IPS-20b (cell line): ENCODE data around the gene TRIM52.

Experiments used
- H3K27ac ChIP-seq: one replicate; pipeline ENCODE4 v1.5.1; 2013; ENCODE audit warnings: low read length
- H3K27me3 ChIP-seq: 2 replicates; pipeline ENCODE4 v1.6.1; 2013; ENCODE audit warnings: mild to moderate bottlenecking, low read length, inconsistent platforms; ENCODE audit not compliant: insufficient read depth
- H3K36me3 ChIP-seq: 2 replicates; pipeline ENCODE4 v1.6.1; 2013; ENCODE audit warnings: low read depth, mild to moderate bottlenecking, inconsistent platforms, low read length, moderate library complexity; ENCODE audit not compliant: insufficient read depth
- H3K4me1 ChIP-seq: 2 replicates; pipeline ENCODE4 v1.6.1; 2013; ENCODE audit warnings: mild to moderate bottlenecking, control low read depth, inconsistent platforms, low read length, moderate library complexity; ENCODE audit not compliant: insufficient read depth
- H3K4me3 ChIP-seq: 2 replicates; pipeline ENCODE4 v1.5.1; 2013; ENCODE audit warnings: mild to moderate bottlenecking, low read length, inconsistent platforms
- H3K9ac ChIP-seq: 2 replicates; pipeline ENCODE4 v1.6.1; 2013; ENCODE audit warnings: low read depth, mild to moderate bottlenecking, inconsistent platforms, low read length, moderate library complexity
- H3K9me3 ChIP-seq: 2 replicates; pipeline ENCODE4 v1.6.1; 2013; ENCODE audit warnings: mild to moderate bottlenecking, low read depth, low read length, inconsistent platforms; ENCODE audit not compliant: insufficient read depth

TRIM52 gene

GRCh38 chr5:181224390-181225229 is 36.3 kb downstream of the TRIM52 start:
- Histone ChIP-seq H3K4me3 (peak overlapping the region; percentile 98), H3K9me3 (no peaks in the 10 kb centered on the region), H3K27ac (peak overlapping the region; percentile 87), H3K4me1 (peaks cover 8% of the 10 kb centered on the region; the same call in 1 of the 2 replicates), H3K36me3 (peaks cover 25% of the 10 kb centered on the region), H3K27me3 (no peaks in the 10 kb centered on the region), H3K9ac (peak overlapping the region; percentile 93; the same call in 1 of the 2 replicates)

DNA sequence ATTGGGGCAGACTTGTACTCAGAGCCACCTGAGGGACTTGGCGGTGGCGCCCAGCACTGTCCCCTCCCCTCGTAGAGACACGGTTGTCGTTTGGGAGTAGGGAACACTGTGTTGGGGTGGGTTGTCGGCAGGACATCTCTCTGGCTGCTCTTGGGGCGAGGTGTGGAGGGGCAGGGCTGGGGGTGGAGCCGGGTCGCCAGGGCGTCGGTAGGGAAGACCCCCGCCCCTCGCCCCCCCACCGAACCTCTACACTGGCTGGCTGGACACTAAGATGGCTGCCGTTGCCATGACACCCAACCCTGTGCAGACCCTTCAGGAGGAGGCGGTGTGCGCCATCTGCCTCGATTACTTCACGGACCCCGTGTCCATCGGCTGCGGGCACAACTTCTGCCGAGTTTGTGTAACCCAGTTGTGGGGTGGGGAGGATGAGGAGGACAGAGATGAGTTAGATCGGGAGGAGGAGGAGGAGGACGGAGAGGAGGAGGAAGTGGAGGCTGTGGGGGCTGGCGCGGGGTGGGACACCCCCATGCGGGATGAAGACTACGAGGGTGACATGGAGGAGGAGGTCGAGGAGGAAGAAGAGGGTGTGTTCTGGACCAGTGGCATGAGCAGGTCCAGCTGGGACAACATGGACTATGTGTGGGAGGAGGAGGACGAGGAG is 37.1 kb downstream of the TRIM52 start:
- H3K9me3 ChIP-seq: no peaks in the 10 kb centered on the region
- H3K36me3 ChIP-seq: peaks cover 17% of the 10 kb centered on the region
- peak overlapping the region; percentile 98 for H3K27ac ChIP-seq
- peak overlapping the region; percentile 93; the same call in 1 of the 2 replicates for H3K9ac ChIP-seq
- no peaks in the 10 kb centered on the region for H3K27me3 ChIP-seq
- peak overlapping the region; percentile 98 for H3K4me3 ChIP-seq
- peaks cover 8% of the 10 kb centered on the region; the same call in 1 of the 2 replicates for H3K4me1 ChIP-seq

GRCh38 chr5:181223058-181223728 is 37.8 kb downstream of the TRIM52 start, which contains the start of gene TRIM41:
Gene TRIM41 (plus strand): TSS chr5:181223281. CDS start chr5:181224000, 719 bp downstream.
- H3K4me1 ChIP-seq: peaks cover 8% of the 10 kb centered on the region; the same call in 1 of the 2 replicates
- peak within 1 kb of the TSS; percentile 93 for H3K9ac ChIP-seq
- peak within 1 kb of the TSS; percentile 98 for H3K27ac ChIP-seq
- H3K4me3 ChIP-seq: peak within 1 kb of the TSS; percentile 98
- H3K9me3 ChIP-seq: no peaks in the 10 kb centered on the region
- no peaks in the 10 kb centered on the region for H3K27me3 ChIP-seq
- H3K36me3 ChIP-seq: peaks cover 17% of the 10 kb centered on the region; the same call in 1 of the 2 replicates

DNA sequence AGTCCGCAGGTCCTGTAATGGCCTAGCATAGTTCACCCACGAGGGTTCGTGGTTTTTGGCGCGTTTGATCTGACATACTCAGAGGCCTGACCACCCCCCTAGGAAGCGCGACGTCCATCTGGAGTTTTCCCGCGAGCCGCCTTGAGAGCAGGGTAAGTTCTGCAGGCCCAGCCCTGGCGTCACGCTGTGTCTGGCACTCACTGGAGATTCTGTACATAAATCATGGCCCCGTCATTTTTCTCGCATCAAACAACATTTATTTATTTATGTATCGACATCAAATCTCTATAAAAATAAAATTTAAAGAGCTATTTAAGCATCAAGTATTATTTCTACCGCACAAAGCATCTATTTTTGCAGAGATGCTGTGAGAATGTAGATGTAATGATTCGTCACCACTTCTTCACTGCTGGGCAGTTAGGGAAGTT is 38.3 kb downstream of the TRIM52 start:
- Histone ChIP-seq H3K4me3 (peak overlapping the region; percentile 98), H3K9me3 (no peaks in the 10 kb centered on the region), H3K4me1 (peaks cover 8% of the 10 kb centered on the region; the same call in 1 of the 2 replicates), H3K36me3 (peaks cover 17% of the 10 kb centered on the region; the same call in 1 of the 2 replicates), H3K27ac (no peak overlapping the region), H3K27me3 (peaks cover 4% of the 10 kb centered on the region; the same call in 1 of the 2 replicates), H3K9ac (peak overlapping the region; percentile 93; the same call in 1 of the 2 replicates)

DNA sequence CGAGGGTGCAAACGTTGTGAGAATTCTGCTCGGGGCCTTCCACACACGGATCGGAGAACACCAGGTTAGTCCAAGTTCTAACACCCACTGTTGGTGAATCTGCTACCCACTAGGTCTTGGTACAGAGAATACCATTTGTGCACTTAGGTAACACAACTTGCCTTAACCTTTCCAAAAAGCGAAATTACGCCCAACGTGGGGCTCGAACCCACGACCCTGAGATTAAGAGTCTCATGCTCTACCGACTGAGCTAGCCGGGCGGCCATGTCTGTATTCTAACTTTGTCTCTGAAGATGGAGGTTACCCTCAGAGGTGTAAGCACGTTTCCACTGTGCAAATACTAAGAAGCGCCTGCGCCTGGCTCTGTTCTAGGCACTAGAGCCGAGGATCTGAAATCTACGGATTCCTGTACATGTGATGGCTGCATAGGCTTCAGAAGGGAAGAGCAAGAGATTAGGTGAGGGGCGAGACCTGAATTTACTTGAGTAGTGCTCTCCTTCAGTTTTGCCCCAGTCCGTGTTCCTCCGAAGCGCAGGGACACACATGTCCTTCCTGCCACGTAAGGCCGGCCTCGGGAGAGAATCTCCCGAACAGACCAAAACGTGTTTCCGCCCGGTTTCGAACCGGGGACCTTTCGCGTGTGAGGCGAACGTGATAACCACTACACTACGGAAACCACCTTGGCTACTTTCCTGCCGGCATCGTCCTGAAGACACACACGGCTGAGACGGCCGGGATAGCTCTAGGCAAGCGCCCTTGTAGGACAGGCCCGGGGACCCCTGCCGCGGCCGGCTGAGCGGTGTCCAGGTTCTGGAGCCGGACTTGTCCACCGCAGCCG is 38.9 kb downstream of the TRIM52 start:
- Histone ChIP-seq H3K9ac (peak overlapping the region; percentile 93), H3K4me1 (peaks cover 8% of the 10 kb centered on the region; the same call in 1 of the 2 replicates), H3K4me3 (peak overlapping the region; percentile 98), H3K27me3 (peaks cover 7% of the 10 kb centered on the region; the same call in 1 of the 2 replicates), H3K27ac (no peak overlapping the region), H3K9me3 (no peaks in the 10 kb centered on the region), H3K36me3 (peaks cover 16% of the 10 kb centered on the region; the same call in 1 of the 2 replicates)

- H3K4me1 ChIP-seq: peaks cover 8% of the 10 kb centered on the region; the same call in 1 of the 2 replicates
These were observed 39.7 kb downstream of the TRIM52 start for GRCh38 chr5:181221105-181221791.

DNA sequence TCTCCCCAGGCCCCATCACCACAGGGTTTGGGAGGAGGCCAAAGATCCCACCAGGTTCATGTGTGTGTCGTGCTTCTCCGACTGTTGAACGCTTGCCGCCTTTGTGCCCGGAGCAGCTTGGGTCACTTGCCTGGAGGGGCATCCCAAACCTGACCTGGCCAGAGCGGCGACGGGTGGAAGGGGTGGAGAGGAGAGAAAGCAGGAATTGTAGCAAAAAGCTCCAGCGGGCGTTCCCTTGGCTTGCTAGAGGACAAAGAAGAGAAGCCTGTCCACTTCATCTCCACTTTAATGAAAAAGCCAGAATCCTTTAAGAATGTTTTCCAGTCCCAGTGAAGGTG is 40.8 kb downstream of the TRIM52 start:
- Histone ChIP-seq H3K36me3 (peaks cover 6% of the 10 kb centered on the region; the same call in 1 of the 2 replicates), H3K27me3 (peaks cover 18% of the 10 kb centered on the region), H3K9me3 (no peaks in the 10 kb centered on the region), H3K27ac (no peak overlapping the region), H3K4me1 (peaks cover 8% of the 10 kb centered on the region; the same call in 1 of the 2 replicates), H3K4me3 (no peak overlapping the region), H3K9ac (no peak overlapping the region)

More at GRCh38 chr5:181221105-181221791, 39.7 kb downstream of the TRIM52 start:
- peaks cover 14% of the 10 kb centered on the region for H3K27me3 ChIP-seq
- H3K36me3 ChIP-seq: peaks cover 8% of the 10 kb centered on the region; the same call in 1 of the 2 replicates
- no peak overlapping the region for H3K27ac ChIP-seq
- H3K9ac ChIP-seq: no peak overlapping the region
- no peaks in the 10 kb centered on the region for H3K9me3 ChIP-seq
- H3K4me3 ChIP-seq: peak overlapping the region; percentile 98

DNA sequence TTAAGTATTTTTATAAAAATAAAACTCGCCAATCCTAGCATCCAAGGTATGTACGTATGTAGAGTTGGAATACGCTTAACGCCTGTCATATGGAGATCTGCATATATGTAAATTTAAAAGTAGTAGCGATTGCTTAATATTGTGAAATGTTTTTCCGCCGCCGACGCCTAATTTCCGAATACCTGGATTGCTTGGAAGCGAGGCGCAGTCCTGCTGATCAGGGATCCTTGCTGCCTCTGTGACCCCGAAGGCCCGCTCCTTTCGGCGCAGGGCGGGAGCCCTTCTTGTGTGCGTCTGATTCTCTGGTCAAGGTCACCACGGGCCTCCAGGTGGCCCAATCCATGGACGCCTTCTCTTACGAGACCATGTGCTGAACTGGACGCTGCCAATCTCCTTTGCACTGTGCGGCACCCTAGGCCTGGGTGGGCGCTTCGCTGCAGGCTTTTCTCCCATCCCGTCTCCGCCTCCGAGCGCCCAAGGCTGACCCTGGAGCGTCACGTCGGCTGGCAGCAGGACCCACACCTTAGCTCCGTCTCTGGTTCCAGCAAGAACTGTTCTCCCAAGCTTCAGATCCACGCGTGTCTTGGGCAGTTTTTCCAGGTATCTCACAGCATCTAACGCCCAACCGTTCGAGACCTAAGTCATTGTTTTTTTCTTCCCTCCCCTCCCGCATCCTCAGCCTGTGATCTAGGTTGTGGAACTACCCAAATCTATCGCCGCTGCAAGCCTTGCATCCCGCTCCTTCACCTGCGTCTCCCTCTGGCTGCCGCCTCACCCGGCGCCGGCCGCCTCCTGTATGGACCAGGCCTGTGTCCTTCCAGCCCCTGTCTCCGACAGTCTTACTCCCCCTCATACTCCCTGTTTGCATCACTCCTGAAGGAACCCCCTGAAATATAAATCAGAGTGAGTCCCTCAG is 41.4 kb downstream of the TRIM52 start:
- H3K27me3 ChIP-seq: peaks cover 18% of the 10 kb centered on the region
- H3K4me1 ChIP-seq: peaks cover 2% of the 10 kb centered on the region; the same call in 1 of the 2 replicates
- no peak overlapping the region for H3K27ac ChIP-seq
- H3K9ac ChIP-seq: no peak overlapping the region
- no peaks in the 10 kb centered on the region for H3K9me3 ChIP-seq
- H3K4me3 ChIP-seq: peak overlapping the region; percentile 64; the same call in 1 of the 2 replicates
- no peaks in the 10 kb centered on the region for H3K36me3 ChIP-seq

DNA sequence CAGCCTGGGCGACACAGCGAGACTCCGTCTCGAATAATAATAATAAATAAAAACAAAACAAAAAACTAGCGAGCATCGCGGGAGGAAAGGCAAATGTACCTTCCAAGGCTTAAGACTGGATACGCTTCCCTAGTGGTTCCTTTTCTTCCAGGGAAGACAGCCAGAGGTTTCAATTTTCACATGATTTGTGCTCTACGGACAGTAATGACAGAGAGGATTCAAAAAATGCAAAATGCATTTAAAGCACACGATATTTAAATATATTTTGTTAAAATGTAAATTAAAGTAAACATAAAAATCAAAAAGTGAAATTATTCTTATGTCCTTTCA is 42.2 kb downstream of the TRIM52 start:
- Histone ChIP-seq H3K36me3 (no peaks in the 10 kb centered on the region), H3K4me1 (no peaks in the 10 kb centered on the region), H3K4me3 (peak overlapping the region; percentile 64), H3K9me3 (no peaks in the 10 kb centered on the region), H3K27ac (no peak overlapping the region), H3K27me3 (peaks cover 18% of the 10 kb centered on the region), H3K9ac (no peak overlapping the region)

GRCh38 chr5:181217803-181218062 is 43.2 kb downstream of the TRIM52 start:
- Histone ChIP-seq H3K9ac (no peak overlapping the region; the same call in 1 of the 2 replicates), H3K27me3 (peaks cover 18% of the 10 kb centered on the region), H3K9me3 (no peaks in the 10 kb centered on the region), H3K27ac (no peak overlapping the region), H3K36me3 (no peaks in the 10 kb centered on the region), H3K4me1 (no peaks in the 10 kb centered on the region), H3K4me3 (peak overlapping the region; percentile 61)
